Effector CD8-positive, alpha-beta T cell (primary cell): ENCODE measurements around the gene NELFB.

Experiments
- DNase-seq: peaks from one replicate; lab custom pipeline; 2025; lab: John Stamatoyannopoulos, UW

Gene NELFB

DNA sequence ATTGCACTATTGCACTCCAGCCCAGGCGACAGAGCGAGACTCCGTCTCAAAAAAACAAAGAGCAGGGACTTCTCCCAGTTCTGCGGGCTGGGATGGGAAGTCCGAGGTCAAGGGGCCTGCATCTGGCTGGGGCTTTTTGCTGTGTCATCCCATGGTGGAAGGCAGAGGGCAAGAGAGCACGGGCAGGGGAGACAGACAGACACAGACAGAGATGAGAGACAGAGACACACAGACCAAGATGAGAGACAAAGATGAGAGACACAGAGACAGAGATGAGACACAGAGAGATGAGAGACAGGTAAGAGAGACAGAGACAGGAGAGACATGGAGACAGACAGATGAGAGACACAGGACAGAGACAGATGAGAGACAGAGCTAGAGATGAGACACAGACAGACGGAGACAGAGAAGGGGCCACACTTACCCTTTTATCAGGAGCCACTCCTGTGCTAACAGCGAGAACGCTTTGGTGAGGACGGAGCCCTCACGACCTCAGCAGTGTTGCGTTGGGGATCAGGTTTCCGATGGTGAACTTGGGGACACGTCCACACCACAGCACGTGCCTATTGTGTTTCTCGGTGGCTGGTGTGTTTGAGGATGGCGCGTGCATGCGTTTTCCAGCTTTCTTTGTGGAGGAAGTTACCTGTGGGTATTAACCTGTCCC is 13.5 kb downstream of the NELFB start:
- no peak for DNase-seq

DNA sequence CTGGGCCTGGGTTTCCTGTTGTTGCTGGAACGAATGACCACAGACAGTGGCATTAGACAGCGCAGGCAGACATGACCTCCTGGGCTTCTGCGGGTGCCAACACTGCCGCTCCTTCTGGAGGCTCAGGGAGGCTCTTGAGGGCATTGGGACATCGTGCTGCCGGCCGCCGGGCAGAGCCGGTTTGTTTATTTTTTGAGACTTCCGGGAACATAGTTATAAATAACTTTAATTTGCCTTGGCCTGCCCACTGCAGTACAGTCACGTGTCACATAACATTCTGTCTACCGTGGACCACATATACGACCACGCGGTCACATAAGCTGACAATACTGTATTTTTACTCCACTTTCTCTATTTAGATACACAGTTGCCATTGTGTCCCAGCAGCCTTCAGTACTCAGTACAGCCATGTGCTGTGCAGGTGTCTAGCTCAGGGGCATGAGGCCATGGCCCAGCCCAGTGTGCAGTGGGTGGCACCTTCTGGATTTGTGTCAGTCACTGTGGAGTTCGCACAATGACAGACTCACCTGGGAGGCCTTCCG is 14.2 kb downstream of the NELFB start:
- no peak for DNase-seq

DNA sequence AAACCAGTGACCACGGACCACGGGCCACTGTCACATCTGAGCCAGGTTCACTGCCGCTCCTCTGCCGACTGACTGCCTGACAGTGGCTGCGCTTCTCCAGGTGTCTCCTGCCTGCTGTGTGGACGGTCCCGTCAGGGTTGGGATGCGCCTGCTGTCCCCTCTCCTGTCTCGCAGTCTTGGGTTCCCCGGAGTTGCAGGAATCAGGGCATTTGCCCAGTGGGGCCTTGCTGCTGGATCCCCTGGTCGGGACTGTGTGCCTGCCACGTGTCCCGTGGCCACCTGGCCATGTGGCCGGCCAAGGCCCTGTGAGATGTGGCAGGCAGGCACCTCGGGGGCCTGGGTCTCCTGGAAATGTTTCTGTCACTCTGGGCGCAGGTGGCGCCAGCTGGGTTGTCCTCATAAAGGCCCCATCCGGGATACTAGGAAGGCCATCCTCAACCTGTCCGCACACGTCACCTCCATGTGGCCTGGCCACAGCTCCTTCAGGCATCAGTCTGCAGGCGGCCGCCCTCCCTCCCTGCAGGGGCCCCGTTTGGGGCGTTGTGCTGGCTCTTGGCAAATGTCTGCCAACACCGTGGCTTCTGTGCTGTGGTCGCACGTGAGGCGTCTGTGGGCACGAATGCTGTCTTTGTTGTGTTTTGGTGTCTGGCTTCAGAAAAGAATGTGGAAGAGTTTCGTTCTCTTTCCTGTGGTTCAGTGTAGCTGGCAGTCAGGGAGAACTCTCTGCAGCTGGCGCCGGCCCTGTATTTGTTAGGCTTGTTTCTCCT is 16.0 kb downstream of the NELFB start:
- no peak for DNase-seq

DNA sequence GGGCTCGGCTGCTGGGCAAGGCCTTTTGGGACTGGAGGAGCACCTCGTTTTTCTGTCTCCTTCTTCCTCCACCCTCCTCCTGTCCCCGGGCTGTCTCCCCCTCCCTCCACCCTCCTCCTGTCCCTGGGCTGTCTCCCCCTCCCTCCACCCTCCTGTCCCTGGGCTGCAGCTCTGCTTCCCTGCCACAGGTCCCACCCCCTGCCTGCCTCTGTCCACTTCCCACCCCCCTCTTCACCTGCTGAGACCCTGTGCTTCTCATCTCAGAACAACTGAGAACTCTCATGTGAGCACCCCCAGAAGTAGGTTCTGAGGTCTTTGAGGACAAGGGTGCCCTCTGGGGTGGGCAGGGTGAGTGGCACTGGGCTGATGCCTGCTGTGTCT is 16.6 kb downstream of the NELFB start:
- DNase-seq, result no peak

DNA sequence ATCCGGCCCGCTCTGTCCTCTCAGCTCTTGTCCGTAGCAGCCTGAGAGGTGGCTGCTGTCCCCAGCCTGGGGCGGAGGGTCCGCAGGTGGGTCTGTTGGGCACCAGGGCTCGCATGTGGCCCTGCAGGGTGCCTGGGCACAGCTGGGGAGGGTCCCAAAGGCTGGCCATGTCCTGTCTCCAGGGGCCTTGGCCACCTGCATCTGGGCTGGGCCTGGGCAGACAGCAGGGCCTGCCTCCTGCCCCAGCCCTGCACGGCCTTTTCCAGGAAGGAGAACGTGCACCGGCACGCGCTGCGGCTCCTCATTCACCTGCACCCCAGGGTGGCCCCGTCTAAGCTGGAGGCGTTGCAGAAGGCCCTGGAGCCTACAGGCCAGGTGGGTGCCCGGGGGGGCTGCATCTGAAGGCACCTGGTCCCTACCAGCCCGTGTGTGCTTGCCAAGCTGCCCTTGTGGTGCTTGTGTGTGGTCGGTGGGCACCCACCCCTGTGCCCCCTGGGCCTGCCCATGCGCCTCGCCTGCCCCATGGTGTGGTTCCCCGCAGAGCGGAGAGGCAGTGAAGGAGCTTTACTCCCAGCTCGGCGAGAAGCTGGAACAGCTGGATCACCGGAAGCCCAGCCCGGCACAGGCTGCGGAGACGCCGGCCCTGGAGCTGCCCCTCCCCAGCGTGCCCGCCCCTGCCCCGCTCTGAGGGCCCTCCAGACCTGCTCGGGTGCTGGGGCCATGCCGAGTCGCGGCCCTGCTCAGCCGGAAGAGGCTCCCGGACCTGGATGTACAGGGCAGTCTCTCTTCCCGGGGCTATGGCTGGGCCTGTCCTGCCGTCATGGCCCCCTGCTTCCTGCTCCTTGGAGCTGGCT is 17.3 kb downstream of the NELFB start:
- DNase-seq, result no peak

DNA sequence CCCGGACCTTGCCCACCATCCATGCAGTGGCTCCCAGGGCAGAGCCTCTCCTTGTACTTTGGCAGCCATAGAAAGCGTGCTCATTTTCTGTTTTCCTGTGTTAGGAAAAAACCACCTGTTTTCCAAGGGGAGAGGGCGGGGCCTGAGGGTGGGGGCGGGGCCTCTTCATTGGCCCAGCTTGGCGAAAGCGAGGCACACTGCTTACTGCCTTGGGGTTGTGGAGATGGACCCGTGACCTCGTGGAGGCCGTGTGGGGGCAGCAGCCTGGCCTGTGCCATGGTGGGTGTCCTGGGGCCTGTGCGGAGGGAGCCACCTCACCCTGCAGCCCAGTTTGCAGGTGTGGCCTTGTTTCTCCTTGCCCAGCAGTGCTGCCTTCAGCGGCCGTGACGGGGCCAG is 18.0 kb downstream of the NELFB start:
- no peak for DNase-seq

DNA sequence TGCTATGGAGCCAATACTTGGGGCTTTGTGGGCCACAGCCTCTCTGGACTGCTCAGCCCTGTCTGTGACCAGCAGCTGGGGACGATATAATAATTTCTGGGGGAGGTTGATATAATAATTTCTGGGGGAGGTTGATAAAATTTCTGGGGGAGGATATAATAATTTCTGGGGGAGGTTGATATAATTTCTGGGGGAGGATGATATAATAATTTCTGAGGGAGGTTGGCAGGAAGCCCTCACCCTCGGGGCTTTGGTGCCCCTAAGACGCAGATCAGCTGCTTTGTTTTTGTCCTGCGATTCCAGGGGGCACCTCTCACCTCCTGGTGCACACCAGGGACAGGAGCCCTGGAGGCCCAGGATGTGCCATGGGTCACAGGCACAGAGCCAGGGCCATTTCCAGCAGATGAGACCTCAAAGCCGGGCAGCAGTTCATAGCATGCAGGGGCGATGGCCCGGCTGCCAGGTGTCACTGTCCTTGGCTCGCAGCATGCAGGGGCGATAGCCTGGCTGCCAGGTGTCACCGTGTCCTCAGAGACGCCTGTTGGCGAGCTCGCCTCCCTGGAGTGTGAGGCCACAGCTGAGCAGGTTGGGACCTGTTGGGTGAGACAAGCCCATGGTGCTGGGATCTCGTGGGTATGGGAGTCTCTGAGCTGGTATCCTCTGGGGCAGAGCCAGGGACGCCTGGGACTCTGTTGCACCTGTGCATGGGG is 18.6 kb downstream of the NELFB start:
- no peak for DNase-seq

DNA sequence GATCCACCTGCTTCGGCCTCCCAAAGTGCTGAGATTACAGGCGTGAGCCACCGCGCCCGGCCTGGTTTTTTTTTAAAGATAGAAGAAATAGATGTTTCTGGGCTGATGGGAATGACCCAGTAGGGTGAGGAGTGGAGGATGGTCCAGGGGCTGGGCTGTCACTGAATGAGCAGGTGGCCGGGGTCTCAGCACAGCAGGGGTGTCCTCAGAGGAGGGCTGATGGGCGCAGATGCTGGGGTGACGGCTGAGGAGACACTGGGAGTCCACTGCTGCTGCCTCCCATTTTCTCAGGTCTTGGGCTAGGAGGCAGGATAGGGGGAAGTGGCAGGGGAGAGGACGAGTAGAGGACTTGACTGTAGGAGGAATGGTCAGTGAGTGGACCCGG is 20.1 kb downstream of the NELFB start:
- DNase-seq, result no peak

DNA sequence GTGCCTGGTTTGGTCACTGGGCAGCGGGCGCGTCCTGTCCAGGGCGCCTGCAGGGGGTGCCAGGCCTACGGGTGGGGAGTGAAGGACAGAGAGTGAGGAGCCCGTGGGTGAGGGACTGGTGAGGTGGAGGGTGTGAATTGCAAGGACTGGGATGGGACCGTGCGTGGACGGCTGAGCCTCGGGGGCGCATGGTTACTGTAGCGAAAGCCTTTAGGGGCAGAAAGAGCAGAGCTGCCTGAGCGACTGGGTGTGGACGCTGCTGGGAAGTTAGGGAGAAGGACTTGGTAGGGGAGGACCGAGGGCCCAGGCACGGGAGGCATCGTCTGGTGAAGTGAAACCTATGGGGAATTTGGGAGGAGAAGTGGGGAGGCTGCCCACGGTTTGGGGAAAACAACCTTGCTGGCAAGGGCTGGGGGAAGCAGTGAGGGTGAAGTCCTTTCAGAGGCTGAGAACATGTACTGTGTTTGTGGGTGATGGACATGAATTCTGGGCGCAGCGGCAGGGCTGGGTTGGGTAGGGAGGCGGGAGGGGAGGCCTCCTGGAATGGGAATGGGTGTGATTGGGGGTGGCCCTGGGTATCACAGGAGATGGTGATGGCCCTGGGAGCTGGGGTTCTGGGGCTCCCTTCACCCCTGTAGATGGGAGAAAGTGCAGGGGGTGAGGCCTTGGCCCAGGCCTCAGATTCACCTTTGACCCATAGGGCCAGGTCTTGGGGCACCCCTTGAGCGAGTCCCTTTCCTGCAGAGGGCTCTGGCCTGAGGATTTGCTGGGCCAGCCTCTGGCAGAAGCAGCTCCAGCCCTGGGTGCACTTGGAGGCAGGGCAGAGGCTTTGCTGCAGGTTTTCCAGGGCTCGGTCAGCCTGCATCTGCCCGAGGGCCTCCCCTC is 20.7 kb downstream of the NELFB start:
- DNase-seq, result no peak

DNA sequence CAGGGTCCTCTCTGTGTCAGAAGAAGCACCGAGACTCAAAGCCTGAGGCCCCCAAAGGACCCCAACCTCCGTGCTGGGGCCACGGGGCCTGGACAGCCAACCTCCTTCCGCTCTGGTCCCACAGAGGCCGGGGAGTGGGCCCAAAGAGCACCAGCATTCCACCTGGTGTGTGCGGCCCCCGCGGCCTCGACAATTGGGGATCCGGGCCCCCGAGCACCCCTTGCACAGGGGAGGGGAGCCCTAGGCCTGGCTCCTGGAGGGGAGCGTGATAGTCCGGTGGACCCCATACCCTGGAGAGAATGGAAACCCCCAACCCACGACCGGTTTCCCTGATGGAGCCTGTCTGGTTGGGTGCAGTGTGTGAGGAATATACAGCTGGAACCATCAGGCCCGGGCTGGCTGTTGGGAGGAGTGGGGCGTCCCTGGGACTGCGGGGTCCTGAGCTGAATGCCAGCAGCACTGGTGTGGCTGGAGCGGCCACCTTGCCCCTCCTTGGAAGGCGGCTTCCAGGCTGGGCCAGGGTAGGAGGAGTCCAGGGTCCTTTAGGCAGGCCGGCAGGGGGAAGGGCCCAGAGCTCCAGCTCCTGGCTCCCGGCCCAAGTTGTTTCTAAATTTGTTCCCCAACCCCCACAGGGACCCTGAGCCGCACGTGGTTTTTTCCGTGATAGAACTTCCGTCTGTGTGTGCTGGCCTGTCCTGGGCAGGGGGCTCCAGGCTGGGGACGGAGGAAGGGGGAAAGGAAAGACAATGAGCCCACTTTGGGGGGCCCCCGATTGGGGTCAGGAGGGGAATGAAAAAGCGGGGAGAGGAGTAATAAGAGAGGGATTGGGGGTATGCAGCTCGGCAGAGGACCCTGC is 21.6 kb downstream of the NELFB start:
- DNase-seq, result no peak

DNA sequence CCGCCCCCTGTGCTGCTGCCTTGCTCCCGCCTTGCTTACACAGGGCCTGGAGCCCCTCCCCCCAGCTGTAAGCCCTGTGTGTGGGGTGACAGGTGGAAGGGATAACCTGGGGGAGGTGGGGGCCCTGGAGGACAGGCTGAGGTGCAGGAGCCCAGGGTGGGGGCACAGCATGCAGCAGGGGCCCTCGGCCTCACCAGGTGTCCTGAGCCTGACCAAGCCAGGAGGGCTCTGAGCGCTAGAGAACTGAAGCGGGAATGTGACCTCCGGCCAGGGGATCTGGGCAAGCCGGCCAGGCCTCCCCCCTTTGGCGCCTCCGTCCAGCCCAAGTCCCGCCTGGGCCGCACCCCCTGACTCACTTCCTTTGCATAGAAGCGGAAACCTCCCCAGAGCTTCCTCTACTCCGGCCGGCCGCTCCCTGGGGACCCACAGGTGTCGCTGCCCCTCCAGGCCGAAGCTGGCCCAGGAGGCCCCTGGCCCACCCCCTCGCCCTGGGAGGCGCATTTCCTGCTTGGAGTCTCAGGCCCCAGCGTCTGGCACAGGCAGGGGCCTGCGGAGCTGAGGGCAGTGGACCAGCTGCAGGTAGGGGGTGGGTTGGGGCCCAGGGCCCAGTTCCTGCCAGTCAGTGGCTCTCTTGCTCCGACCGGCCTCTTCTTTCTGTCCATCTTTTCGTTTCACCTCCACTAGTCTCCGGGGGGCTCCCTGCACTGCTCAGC is 22.4 kb downstream of the NELFB start, which contains the start of gene TOR4A:
Gene TOR4A, plus strand, starts transcription at position 398 of the 713 bp plus-strand sequence. CDS start 964 bp downstream, outside the sequence.
- no peak for DNase-seq

DNA sequence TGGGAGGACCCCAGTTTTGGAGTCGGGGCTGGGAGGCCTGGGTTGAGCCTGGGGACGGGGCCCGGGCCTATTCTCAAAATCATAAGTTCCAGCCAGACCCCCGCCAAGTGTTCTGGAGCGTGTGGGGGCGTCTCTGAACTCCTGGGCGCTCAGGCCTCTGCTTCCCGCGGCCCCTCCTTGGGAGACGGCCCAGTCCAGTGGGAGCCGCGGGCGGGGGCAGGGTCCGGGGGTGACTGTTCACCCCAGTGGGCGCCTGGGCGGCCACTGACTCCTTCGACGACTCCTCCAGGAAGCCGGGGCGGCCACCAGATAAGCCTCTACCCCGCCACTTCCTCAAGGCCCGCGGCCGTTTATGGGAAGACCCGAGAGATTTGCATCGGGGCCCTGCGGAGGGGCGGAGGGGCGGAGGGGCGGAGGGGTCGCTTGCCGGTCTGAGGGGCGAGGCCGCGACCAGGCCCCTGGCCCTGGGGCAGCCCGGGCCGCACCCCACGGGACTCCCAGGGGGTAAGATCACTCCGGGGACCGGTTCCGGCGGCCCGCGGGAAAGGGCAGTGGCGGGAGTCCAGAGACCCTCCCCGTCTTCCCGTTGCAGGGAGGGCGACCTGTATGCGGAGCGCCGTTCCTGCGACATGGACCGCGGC is 23.1 kb downstream of the NELFB start:
- DNase-seq, result no peak

DNA sequence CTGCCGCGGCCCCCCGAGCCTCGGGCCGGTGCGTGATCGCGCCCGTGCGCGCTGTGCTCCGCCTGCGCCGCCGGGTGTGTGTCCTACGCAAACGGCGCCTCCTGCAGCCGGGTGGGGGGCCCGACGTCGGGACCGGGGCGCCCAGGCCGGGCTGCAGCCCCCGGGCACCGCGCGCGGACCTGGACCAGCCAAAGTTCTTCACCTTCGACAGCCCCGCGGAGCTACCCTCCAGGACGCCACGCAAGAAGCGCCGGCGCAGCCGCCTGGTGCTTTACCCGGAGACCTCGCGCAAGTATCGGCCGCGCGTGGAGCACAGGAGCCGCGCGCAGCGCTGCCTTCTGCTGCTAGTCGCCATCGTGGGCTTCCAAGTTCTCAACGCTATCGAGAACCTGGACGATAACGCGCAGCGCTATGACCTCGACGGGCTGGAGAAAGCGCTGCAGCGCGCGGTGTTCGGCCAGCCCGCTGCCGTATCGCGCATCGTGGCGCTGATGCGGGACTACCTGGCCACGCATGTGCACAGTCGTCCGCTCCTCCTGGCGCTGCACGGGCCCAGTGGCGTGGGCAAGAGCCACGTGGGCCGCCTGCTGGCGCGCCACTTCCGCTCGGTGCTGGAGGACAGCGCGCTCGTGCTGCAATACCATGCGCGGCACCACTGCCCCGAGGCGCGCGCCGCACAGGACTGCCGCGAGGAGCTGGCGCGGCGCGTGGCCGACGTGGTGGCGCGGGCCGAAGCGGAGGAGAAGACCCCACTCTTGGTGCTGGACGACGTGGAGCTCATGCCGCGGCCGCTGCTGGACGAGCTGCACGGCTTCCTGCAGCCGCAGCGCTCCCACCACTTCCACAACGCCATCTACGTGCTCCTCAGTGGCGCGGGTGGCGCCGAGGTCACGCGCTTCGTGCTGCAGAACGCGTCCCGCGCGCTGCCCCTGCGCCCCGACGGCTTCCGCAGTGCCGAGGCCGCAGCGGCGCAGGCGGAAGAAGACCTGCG is 23.9 kb downstream of the NELFB start:
- DNase-seq, result no peak

DNA sequence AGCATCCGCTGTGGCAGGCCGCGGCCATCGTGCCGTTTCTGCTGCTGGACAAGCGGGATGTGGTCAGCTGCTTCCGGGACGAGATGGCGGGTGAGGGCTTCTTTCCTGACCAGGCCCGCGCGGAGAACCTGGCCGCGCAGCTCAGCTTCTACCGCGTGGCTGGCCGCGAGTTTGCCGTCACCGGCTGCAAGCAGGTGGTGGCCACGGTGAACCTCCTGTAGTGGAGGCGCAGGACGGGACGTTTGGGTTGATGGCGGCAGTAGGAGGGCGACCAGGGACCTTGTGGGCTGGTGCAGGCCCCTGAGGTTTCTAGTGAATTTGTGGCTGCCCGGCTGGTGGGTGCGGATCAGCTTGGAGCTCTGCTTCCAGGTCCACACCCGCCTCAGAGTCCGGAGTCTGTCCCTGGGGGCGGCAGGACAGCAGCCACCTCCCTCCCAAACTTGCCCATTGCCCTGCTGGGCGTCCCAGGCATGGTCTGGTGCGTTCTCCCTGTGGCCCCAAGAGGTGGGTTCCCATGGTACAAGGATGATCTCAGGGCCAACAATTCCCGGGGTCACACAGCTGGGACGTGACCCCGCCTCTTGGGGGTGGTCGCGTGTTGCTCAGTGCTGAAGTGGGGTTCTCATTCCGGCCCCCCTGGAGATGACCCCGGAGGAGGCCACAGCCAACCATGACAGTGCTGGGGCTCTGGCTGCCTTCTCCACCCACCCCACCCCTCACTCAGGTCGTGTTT is 24.8 kb downstream of the NELFB start:
- no peak for DNase-seq

DNA sequence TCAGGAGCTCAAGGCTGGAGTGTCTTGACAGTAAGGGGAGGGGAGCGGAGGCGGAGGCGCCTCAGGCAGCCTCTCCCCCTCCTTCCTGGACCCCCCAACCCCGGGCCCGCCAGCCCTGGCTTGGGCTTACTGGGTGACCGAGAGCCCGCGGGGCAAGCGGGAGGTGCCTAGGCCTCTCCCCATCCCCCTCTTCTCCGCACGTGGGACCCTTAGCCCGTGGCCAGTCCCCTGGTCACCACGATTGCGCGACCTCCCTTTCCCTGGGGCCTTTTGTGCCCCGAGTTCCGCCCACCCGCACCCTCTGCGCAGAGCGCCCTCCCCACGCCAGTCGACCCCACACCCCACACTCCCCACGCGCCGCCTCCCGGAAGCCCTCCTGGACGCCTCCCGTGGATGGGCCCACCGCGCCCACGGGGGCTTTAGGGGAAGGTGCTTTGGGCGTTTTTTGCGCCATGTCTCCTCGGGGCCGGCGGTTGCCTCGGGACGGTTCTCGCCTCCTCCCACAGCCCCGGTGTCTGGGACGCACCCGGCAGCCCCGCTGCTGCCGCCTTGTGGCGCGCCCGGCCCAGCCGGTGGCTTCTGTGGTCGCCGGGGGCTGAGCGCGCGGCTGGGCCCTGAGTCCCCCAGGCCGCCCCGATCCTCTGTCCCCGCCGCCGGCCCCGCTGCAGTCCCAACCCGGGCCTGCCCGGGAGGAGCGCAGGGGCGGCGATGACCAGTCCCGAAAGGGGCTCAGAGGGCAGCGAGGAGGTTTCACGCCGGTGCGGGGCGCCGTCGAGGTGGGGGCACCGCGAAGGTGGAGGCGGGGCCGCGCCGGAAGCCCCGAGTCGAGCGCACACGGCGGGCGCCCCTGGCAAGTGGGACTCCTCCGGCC is 25.6 kb downstream of the NELFB start:
- no peak for DNase-seq
